GM18499 (cell line): Measurements from ENCODE around the gene ESYT3.
"Not testable (repeated sequence)": the region's sequence is repeated elsewhere in the genome, so short reads cannot be mapped to it uniquely, and the experiment has no call there.

Source experiments
- ATAC-seq: cut with Tn5 transposase; IDR thresholded peaks from one replicate; pipeline ENCODE4 v1.9.1; 2021; ENCODE audit warnings: moderate number of reproducible peaks; ENCODE audit not compliant: insufficient read depth, unreplicated experiment

The ESYT3 gene

GRCh38 chr3:138408751-138409570 lies 25.5 kb upstream of the ESYT3 start:
- ATAC-seq: no peak

DNA sequence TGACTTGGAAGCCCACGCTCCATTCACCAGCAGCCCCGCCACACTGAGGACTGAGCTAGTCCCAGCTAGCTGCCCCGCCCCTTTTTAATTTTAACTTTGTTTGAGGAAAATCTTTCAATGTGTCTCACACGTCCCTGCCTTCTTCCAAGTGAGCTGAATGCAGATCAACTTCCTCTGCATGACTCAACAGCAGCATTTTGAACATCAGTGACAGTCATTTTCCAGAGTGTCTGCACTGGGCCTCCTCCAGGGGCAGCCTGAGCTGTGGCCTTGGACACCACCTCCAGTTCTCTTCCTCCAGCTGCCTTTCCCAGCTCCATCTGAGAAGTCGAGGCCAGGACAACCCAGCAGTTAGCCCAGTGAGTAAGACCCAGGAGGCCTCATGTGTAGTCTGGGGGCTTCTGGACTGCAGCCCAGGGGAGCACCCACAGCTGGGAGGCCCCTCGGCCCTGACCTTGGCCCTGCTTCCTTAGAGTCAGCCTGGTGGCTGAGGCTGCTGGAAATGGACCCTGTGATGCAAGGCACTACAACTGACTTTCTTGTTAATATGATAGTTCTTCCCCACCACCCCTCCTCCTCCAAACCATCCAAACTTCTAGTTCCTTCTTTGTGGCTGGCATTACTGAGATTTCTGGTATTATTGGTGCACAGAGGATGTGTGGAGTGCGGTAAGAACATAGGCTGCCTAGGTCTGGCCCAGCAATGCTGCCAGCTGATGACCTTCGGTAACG lies 21.4 kb upstream of the ESYT3 start:
- ATAC-seq: no peak

- ATAC-seq: not testable (repeated sequence)
Measured at GRCh38 chr3:138416236-138416635, 18.2 kb upstream of the ESYT3 start.

DNA sequence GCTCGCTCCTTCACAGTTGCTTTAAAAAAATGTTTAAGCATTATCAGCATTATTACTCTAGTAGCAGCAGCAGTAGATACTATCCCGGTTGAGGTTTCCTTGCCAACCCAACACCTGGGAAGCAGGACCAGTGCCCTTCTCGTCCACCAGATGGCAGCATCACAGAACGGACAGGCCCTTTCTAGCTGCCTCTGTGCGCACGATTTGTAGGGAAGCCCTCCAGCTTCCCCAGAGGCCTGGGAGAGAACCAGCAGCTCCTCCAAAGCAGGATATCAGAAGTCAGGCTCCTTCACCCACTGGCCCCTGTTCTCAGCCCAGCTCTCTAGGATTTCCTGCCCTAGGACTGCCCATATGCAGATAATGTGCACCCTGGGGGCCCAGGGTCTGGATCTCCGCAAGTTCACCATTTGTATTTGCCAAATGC lies 16.8 kb upstream of the ESYT3 start:
- no peak for ATAC-seq

DNA sequence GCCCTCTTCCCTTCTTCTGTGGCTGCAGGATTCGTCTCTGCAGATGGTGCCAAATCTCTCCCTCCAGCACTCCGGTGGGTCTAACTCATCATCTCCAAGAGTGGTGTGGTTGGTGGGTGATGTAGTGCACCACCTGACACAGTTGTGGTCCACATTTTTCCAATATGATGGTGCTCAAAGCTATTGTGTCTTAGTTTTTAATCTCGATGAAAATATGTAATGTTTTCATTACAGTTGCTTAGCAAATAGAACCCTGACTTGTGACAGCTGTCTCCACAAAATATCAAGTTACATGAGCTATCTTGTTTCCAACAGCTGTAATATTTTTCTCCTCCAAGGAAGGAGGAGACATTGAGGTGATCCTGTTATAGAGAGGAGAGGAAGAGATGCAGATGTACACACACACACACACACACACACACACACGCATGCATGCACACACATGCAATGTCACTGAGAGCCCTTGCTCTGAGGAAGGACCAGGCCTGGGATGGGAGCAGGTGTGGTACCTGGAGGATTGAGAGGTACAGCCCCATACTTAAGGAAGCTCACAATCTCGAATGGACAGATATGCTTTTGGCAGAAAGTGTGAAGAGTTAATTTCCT lies 15.7 kb upstream of the ESYT3 start:
- no peak for ATAC-seq

GRCh38 chr3:138423316-138423715 lies 11.1 kb upstream of the ESYT3 start:
- ATAC-seq: no peak

- no peak for ATAC-seq
Measured at GRCh38 chr3:138424323-138424722, 10.1 kb upstream of the ESYT3 start.

DNA sequence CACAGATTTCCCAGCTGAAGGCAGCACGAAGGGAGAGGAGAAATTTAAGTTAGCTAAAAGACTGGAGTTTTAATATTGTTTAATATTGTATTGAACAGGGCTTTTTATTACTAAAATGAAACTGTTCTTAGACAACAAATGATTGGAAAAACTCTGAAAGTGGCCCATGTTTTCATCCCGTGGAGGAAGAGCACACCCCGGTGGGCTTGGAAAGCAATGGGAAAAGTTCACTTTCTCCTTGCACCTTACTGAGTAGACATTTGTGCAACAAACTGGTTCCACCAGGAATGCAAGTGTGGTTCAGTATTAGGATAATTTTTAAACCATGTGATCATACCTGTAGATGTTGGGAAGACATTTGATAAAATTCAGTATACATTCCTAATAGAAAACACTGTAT lies 8.2 kb upstream of the ESYT3 start:
- ATAC-seq: no peak

DNA sequence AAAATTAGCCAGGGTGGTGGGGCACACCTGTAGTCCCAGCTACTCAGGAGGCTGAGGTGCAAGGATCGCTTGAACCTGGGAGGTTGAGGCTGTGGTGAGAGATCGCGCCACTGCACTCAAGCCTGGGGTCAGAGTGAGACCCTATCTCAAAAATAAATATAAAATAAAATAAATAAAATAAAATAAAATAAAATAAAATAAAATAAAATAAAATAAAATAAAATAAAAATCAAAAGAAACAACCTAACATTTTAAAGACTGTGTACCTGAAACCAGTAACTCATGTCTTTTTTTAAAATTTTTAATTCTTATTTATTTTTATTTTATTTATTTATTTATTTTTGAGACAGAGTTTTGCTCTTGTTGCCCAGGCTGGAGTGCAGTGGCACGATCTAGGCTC lies 7.7 kb upstream of the ESYT3 start:
- not testable (repeated sequence) for ATAC-seq

- ATAC-seq: no peak
Measured at GRCh38 chr3:138429665-138430064, 4.8 kb upstream of the ESYT3 start.

- ATAC-seq: no peak
Measured at GRCh38 chr3:138432576-138433240, 1.7 kb upstream of the ESYT3 start.

- no peak for ATAC-seq
Measured at GRCh38 chr3:138433892-138434275, 532 bp upstream of the ESYT3 start.

DNA sequence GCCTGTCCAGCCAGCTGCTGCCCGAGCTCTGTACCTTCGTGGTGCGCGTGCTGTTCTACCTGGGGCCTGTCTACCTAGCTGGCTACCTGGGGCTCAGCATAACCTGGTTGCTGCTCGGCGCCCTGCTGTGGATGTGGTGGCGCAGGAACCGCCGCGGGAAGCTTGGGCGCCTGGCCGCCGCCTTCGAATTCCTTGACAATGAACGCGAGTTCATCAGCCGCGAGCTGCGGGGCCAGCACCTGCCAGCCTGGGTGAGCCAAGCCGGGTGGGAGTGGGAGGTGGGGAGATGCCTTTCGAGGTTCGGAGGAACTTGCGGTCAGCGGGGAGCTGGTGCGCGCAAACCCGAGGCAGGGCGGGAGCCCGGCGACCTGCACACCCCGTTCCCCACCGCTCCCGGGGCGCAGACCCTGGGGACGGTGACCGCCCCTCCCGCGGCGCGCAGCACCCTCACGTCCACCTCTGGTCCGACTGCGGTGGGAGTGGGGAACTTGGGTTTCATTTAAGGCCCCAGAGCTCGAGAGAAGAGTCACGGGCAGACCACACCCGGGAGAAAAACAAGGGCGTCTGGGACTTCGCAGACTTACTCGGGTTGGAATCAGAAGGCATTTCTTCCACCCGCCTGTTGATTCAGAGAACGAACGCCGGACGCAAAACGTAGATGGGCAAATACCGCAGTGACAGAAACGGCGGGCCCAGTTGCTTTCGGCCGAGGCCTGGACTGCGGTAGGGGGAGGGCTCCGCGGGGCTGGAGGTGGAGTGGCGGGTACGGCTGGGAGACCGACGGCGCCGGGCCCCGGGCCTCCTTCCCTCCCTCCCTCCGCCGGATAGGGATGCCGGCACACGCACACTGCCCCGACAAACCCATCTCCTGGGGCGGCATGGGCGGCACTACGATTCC lies 708 bp downstream of the ESYT3 start:
- no peak for ATAC-seq

GRCh38 chr3:138435840-138436239 lies 1.4 kb downstream of the ESYT3 start:
- no peak for ATAC-seq

GRCh38 chr3:138437281-138437680 lies 2.9 kb downstream of the ESYT3 start:
- ATAC-seq: no peak

DNA sequence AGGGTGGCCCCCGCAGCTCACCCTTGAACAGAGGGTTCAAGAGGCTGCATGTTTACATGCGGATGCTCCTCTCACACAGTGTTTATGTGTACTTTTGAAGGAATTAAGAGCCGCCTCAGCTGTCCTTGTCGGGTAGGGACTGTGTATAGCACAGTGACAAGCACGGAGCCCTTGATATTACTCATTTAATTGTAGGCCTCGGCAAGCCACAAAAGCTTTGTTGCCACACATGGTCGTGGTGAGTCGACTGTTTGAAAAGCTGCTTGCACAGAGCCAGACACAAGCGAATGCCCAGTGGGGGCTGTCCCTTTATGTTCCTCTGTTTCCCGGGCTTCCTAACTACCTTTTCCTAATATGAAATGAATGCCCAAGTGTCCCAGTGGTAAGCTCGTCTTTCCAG lies 4.5 kb downstream of the ESYT3 start:
- ATAC-seq: no peak

DNA sequence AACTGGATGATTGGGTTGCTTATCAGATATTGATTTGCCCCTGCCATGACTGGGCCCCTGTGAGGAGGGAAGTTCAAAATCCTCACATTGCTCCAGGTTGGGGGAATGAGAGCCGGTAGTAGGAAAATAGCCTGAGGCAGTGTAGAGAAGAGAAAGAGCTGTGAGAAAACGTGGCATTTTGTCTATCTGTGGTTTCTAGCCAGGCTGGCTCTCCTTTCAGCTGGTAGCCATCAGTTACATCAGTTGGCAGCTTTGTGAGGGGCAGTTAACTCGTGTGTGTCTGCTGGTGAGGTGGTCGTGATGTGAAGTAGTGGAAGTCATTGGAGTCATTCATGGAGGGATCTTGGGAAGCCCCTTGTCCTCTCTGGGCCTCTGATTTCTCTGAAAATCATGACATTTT lies 5.2 kb downstream of the ESYT3 start:
- no peak for ATAC-seq

GRCh38 chr3:138440121-138440521 lies 5.7 kb downstream of the ESYT3 start:
- ATAC-seq: no peak

- no peak for ATAC-seq
Measured at GRCh38 chr3:138440596-138440995, 6.2 kb downstream of the ESYT3 start.

DNA sequence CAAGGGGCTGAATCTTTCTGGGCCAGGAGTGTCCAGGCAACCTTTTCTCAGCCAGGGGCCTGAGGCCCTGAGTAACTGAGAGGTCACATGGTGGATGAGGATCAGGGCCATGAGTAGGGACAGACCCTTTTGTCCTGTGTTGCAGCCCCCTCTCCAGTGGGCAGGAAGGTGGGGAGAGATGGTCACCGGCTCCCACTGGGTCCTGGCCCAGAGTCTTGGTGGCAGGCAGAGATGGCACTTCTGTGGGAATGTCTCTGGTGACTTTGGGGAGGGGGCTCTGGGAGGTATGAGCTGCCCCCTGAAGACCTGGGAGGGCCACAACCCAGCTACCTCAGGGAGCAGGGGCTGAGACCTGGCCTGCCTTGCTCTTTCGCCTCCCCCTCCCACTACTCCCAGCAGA lies 6.8 kb downstream of the ESYT3 start:
- no peak for ATAC-seq
